22Rv1 (cell line): ENCODE data around the gene MYO9B.

ENCODE experiments used
- H3K27ac ChIP-seq: fragments of 450-650 bp; 2 replicates; pipeline ENCODE4 v1.5.1; 2017
- ZFX ChIP-seq: fragments of 450-650 bp; IDR thresholded peaks from 2 replicates; pipeline ENCODE4 v1.6.1; 2017; ENCODE audit warnings: antibody characterized with exemption, borderline replicate concordance
- TF ChIP-seq, protein P1 (sequence below): fragments of 450-650 bp; IDR thresholded peaks from 2 replicates; pipeline ENCODE4 v1.5.1; 2017; ENCODE audit warnings: mild to moderate bottlenecking

Gene MYO9B

DNA sequence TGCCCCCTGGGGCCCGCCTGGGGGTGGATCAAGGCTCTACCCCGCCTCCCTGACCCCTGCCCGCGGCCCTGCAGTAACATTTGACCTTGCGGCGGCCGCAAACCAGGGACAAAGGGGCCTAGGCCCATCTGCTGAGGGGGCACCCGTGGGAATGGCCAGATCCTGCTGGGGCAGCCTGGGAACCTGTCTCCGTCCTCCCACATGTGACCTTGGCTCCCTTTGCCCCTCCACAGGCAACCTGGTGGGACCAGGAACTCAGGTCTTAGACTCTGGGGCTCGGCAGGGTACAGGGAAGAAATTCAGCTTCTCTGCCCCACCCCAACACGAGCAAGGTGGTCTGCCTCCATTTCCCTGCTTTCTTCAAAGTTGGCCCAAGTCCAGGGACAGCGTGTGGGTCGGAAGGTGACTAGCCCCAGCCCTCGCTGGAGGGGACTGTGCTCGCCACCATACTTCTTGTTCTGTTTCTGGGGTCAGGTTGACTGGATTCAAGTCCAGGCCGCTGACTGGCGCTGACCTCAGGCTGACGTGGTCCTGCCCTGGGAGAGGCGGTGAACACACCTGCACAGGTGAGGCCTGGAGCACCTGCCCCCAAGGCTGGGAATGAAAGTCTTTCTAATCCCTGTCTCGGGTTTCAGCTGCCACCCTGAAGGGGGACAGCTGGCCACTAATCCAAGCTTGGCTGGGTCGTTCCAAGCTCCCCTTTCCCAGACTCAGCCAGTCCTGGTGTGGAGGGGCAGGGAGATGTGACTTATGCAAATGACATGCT, 172.6 kb downstream of the MYO9B start:
- H3K27ac ChIP-seq = peak overlapping the region; percentile 92; the same call in 1 of the 2 replicates

DNA sequence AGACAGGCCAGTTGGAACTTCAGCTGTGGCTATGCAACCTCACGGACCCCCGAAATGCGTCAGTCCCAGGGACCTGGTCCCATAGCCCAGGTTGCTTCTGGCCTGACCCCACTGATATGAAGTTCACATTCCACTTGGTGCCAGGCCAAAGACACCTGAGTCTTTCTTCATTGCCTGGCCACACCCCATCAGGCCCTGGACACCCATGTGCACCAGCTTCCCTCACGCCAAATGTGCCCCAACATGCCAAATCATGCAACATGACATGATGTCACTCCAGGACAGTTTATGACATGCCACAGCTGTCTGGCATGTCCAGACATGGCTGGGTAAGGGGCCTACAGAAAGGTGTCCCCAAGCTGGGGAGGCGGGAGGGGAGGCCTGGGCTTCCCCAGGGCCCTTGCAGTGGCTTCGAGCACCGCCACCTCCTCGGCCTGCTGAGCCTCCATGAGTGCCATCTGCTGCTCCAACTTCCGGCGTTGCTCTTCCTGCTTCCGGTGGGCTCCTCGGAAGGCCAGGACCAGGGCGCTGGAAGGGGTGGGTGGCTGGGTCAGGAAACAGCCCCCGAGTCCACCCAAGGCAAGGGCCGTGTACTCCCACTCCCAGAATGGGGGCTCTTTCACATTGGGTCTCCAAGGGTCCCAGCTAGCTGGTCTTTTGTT, 174.4 kb downstream of the MYO9B start:
- H3K27ac ChIP-seq = no peak overlapping the region
- TF ChIP-seq, protein P1, sequence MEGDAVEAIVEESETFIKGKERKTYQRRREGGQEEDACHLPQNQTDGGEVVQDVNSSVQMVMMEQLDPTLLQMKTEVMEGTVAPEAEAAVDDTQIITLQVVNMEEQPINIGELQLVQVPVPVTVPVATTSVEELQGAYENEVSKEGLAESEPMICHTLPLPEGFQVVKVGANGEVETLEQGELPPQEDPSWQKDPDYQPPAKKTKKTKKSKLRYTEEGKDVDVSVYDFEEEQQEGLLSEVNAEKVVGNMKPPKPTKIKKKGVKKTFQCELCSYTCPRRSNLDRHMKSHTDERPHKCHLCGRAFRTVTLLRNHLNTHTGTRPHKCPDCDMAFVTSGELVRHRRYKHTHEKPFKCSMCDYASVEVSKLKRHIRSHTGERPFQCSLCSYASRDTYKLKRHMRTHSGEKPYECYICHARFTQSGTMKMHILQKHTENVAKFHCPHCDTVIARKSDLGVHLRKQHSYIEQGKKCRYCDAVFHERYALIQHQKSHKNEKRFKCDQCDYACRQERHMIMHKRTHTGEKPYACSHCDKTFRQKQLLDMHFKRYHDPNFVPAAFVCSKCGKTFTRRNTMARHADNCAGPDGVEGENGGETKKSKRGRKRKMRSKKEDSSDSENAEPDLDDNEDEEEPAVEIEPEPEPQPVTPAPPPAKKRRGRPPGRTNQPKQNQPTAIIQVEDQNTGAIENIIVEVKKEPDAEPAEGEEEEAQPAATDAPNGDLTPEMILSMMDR = no peak
- no peak for TF ChIP-seq ZFX

More for the DNA sequence above, 172.6 kb downstream of the MYO9B start:
- TF ChIP-seq, protein P1 = no peak
- TF ChIP-seq ZFX = no peak

DNA sequence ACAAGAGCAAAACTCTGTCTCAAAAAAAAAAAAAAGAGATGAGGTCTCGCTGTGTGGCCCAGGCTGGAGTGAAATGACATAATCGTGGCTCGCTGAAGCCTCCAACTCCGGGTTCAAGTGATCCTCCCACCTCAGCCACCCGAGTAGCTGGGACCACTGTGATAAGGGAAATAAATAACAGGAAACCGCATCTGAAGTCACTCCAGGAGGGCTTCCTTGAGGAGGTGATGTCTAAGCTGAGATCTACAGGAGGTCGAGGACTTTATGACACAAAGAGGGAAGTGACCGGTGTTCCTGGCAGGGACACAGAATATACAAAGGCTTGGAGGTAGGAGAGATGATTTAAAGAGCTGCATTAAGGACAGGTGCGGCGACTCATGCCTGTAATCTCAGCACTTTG, 179.1 kb downstream of the MYO9B start:
- TF ChIP-seq, protein P1 = no peak
- TF ChIP-seq ZFX = no peak
- no peak overlapping the region for H3K27ac ChIP-seq

DNA sequence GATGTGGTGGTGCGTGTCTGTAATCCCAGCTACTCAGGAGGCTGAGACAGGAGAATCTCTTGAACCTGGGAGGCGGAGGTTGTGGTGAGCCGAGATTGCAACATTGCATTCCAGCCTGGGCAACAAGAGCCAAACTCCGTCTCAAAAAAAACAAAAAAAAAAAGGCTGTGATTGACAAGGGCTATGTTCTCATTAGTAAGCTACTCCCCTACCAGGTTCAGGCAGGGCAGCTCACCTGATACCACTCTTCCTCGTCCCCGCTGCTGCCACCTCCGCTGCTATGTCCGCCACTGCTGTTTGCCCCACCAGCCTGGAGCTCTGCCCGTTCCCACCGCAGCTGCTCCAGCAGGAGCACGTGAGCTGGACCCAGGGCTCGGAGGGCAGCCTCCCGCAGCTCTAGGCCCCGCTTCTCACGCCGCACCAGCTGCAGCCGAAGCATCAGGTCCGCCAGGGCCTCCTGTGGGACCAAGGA, 179.6 kb downstream of the MYO9B start:
- no peak for TF ChIP-seq ZFX
- TF ChIP-seq, protein P1 = no peak
- no peak overlapping the region for H3K27ac ChIP-seq

DNA sequence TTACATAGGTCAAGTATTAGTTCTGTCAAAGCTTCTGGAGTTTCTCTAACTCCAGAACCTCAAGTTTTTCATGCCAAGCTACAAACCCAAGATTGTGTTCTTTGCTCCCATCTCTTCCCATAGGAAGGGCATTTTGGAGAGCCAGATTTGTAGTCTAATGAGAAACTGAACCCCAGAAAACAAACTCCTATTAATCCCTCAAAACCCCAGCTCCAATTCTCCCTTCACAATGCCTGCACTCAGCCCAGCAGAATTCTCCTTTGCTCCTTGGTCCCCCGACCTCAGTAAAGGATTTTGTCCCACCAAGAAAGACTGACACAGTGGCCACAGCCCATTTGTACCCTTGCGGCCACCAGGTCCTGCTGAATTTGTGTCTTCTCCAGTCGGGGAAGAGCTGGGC, 180.6 kb downstream of the MYO9B start:
- no peak overlapping the region for H3K27ac ChIP-seq
- TF ChIP-seq ZFX = no peak
- TF ChIP-seq, protein P1 = no peak

DNA sequence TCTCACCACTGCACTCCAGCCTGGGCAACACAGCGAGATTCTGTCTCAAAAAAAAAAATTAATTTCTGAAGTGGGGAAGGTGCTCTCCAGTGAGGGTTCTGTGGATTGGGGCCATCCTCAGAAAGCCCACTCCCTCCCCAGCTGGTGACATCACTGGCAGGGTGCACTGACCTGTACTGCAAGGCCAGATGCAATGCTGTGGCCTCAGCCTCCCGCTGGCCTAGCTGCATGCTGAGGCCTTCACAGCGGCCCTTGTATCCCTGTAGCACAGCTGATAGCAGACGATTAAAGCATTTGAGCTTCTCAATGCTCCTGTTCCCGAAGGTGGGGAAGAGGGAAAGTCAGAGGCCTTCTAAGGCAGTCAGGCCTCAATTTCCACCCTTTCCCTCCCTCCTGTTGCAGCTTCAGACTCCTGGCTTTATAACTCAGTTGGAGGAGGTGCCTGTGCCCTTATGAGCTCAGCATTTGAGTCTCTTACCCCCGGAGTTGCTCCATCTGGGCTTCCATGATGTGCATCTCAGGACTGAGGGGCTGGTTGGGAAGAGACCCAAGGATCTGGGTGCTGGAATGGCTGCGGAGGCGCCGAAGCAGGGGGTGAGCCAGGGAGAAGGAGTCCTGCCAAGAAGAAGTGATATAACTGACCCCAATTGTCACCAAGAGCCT, 183.7 kb downstream of the MYO9B start:
- H3K27ac ChIP-seq = no peak overlapping the region
- TF ChIP-seq, protein P1 = no peak
- TF ChIP-seq ZFX = no peak

DNA sequence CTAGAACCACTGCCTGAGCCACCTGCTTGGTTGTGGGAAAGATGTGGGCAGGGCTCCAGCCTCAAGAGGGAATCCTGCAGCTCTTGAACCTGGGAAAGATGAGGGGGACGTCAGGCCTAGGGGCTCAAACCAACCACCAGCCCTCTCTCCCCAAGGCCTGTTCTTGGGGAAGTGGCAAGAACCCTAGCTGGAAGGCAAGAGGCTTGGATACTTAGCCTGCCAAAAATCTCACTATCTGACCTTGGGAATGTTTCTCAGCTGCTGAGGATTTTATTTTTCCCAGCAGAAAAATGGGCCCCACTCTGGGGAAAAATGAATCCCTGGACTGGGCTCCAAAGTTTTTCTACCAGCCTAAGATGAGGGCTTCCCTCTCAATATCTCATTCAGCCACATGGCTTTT, 184.4 kb downstream of the MYO9B start:
- TF ChIP-seq, protein P1 = no peak
- TF ChIP-seq ZFX = no peak
- H3K27ac ChIP-seq = no peak overlapping the region
